ENCODE data around the gene DDX17. TPM values are rescaled to one million over a fixed set of nuclear protein-coding genes. Genes with fewer than 3 reads are reported as not detected.

The DDX17 gene
- total RNA-seq, 1 experiment from 2014 or later, result 529 TPM

- TF ChIP-seq CTCF (conservative IDR thresholded peaks at IDR 0.05), result no peak
- Histone ChIP-seq H2BK5ac (ENCODE audit: insufficient read length, low read length) (no peak overlapping the region), H2BK120ac (ENCODE audit: low read depth, low read length, poor library complexity, severe bottlenecking) (no peak overlapping the region), H4K20me1 (ENCODE audit: control insufficient read depth, insufficient read depth, insufficient read length) (peaks cover 4% of the 10 kb centered on the region), H3K27me3 (ENCODE audit: insufficient read depth, low read length) (no peaks in the 10 kb centered on the region), H3K79me1 (ENCODE audit: insufficient read depth, low read depth, low read length, poor library complexity, severe bottlenecking) (no peaks in the 10 kb centered on the region), H4K5ac (ENCODE audit: insufficient read length, low read depth, low read length) (no peak overlapping the region), H3K27ac (ENCODE audit: insufficient read length, low read depth, low read length) (no peak overlapping the region), H3K9ac (ENCODE audit: extremely low read depth, insufficient read length, low read length) (no peak overlapping the region), H3K23me2 (ENCODE audit: insufficient read length, low read depth, low read length, poor library complexity, severe bottlenecking) (peaks cover 2% of the 10 kb centered on the region), H3K4me2 (ENCODE audit: insufficient read depth, insufficient read length, low read length) (no peak overlapping the region), H3K4ac (ENCODE audit: low read depth, low read length) (no peak overlapping the region), H4K8ac (replicated peaks; ENCODE audit: insufficient read length, low read depth, low read length) (no peak overlapping the region), H3K14ac (ENCODE audit: insufficient read depth, low read length) (no peak overlapping the region), H3K4me1 (ENCODE audit: insufficient read depth, low read length) (no peaks in the 10 kb centered on the region), H2BK20ac (ENCODE audit: low read depth, low read length, poor library complexity, severe bottlenecking) (no peak overlapping the region), H3K18ac (ENCODE audit: insufficient read length, low read depth, low read length) (no peak overlapping the region), H3K23ac (ENCODE audit: insufficient read length, low read depth, low read length) (no peak overlapping the region), H2AFZ (ENCODE audit: low read length) (no peak overlapping the region), H2BK15ac (ENCODE audit: low read depth, low read length) (no peak overlapping the region), H3K79me2 (ENCODE audit: insufficient read depth, low read length) (no peaks in the 10 kb centered on the region), H2BK12ac (ENCODE audit: insufficient read length, low read depth, low read length) (no peak overlapping the region), H3K9me3 (ENCODE audit: control insufficient read depth, low read depth, low read length) (no peaks in the 10 kb centered on the region), H3T11ph (ENCODE audit: low read length) (no peak overlapping the region), H3K56ac (ENCODE audit: insufficient read length, low read depth, low read length) (no peak overlapping the region), H2AK5ac (ENCODE audit: insufficient read length, low read length) (no peak overlapping the region), H4K91ac (ENCODE audit: insufficient read length, low read depth, low read length) (no peak overlapping the region)
- peaks cover 31% of the 10 kb centered on the region for H3K27me3 Mint-ChIP-seq (ENCODE audit: low read depth)
- no CpG with 5 or more reads among the region's 9 CpGs for WGBS (ENCODE audit: extremely low coverage, insufficient read length, low lambda C conversion rate)
- no peaks in the 10 kb centered on the region; a peak in 1 of 5 replicates for H3K9me3 Mint-ChIP-seq
- DNase-seq, result no peak
- no peak overlapping the region; a peak in 1 of 7 replicates for H3K27ac Mint-ChIP-seq
- H3K4me1 Mint-ChIP-seq, result peaks cover 18 to 27% of the 10 kb centered on the region in 2 experiments
- H3K4me3 Mint-ChIP-seq, result no peak overlapping the region
- no peaks in the 10 kb centered on the region; a peak in 1 of 7 replicates for H3K36me3 Mint-ChIP-seq (ENCODE audit: insufficient read depth in 1 of 3, low read depth in 3 of 3)
These were observed 60.0 kb downstream of the DDX17 start for GRCh38 chr22:38446018-38446601.
